Measurements from ENCODE around the gene VGLL4. TPM values are rescaled to one million over a fixed set of nuclear protein-coding genes. Genes with fewer than 3 reads are reported as not detected.

VGLL4 gene
- polyA plus RNA-seq, 1 donor (not counting 4 experiments of a cell fraction or from before 2014, with no cell fraction given), result 32.6 TPM

- dilution Hi-C loops (cut with MboI; ENCODE audit: extremely low pct_ligation_motif_present, low sequenced_read_pairs), result no loop called here
- Histone ChIP-seq H2AFZ (ENCODE audit: control insufficient read depth, low read length) (peak overlapping the region; percentile 41), H3K4me3 (ENCODE audit: control insufficient read depth in 2 of 3, extremely low read depth in 1 of 3, insufficient read depth in 2 of 3, low read depth in 1 of 3, low read length in 3 of 3) (no peak overlapping the region), H3K27me3 (ENCODE audit: control insufficient read depth, extremely low read depth, insufficient read depth, low read length) (no peaks in the 10 kb centered on the region), H3K9ac (ENCODE audit: control insufficient read depth, extremely low read depth, insufficient read depth, low read length) (no peak overlapping the region), H3K27ac (ENCODE audit: control insufficient read depth, insufficient read depth, low read length) (peak overlapping the region; percentile 72), H3K36me3 (ENCODE audit: control insufficient read depth in 2 of 2, extremely low read depth in 1 of 2, insufficient read depth in 2 of 2, low read length in 2 of 2) (no peaks in the 10 kb centered on the region), H4K20me1 (ENCODE audit: control insufficient read depth, extremely low read depth, insufficient read depth, low read length) (no peaks in the 10 kb centered on the region), H3K9me3 (ENCODE audit: control insufficient read depth, low read depth, low read length) (no peaks in the 10 kb centered on the region), H3K79me2 (ENCODE audit: control insufficient read depth, insufficient read depth, low read length) (no peaks in the 10 kb centered on the region), H3K9me1 (ENCODE audit: control insufficient read depth, extremely low read depth, insufficient read depth, low read length) (no peaks in the 10 kb centered on the region), H3K4me2 (ENCODE audit: control insufficient read depth, extremely low read depth, insufficient read depth, low read depth, low read length) (peak overlapping the region; percentile 49), H3K4me1 (ENCODE audit: control insufficient read depth, extremely low read depth, insufficient read depth, low read length) (peaks cover 21% of the 10 kb centered on the region)
- DNase-seq (ENCODE audit: low read depth, low spot score) (no peak), FAIRE-seq (no peak)
- no peak for TF ChIP-seq EZH2 (IDR thresholded peaks at IDR 0.05; ENCODE audit: low read length)
- TF ChIP-seq CTCF (optimal IDR thresholded peaks at IDR 0.05 in 1 of 3, IDR thresholded peaks at IDR 0.05 in 1 of 3, conservative IDR thresholded peaks at IDR 0.05 in 1 of 3; ENCODE audit: extremely low read depth in 1 of 3, insufficient read depth in 2 of 3, low read length in 3 of 3), result no peak
Observed at GRCh38 chr3:11523572-11524101, 120.1 kb downstream of the VGLL4 start.

GRCh38 chr3:11522953-11523571 lies 120.7 kb downstream of the VGLL4 start:
- no peak for TF ChIP-seq EZH2 (IDR thresholded peaks at IDR 0.05; ENCODE audit: low read length)
- H3K9ac ChIP-seq (ENCODE audit: control insufficient read depth, extremely low read depth, insufficient read depth, low read length), result no peak overlapping the region
- peak overlapping the region; percentile 49 for H3K4me2 ChIP-seq (ENCODE audit: control insufficient read depth, extremely low read depth, insufficient read depth, low read depth, low read length)
- H3K27ac ChIP-seq (ENCODE audit: control insufficient read depth, insufficient read depth, low read length), result peak overlapping the region; percentile 72
- FAIRE-seq (peak; percentile 59), DNase-seq (ENCODE audit: low read depth, low spot score) (no peak)
- peaks cover 21% of the 10 kb centered on the region for H3K4me1 ChIP-seq (ENCODE audit: control insufficient read depth, extremely low read depth, insufficient read depth, low read length)
- H4K20me1 ChIP-seq (ENCODE audit: control insufficient read depth, extremely low read depth, insufficient read depth, low read length), result no peaks in the 10 kb centered on the region
- dilution Hi-C loops (cut with MboI; ENCODE audit: extremely low pct_ligation_motif_present, low sequenced_read_pairs), result no loop called here
- no peaks in the 10 kb centered on the region for H3K36me3 ChIP-seq (ENCODE audit: control insufficient read depth in 2 of 2, extremely low read depth in 1 of 2, insufficient read depth in 2 of 2, low read length in 2 of 2)
- no peaks in the 10 kb centered on the region for H3K79me2 ChIP-seq (ENCODE audit: control insufficient read depth, insufficient read depth, low read length)
- H3K4me3 ChIP-seq (ENCODE audit: control insufficient read depth in 2 of 3, extremely low read depth in 1 of 3, insufficient read depth in 2 of 3, low read depth in 1 of 3, low read length in 3 of 3), result no peak overlapping the region
- no peaks in the 10 kb centered on the region for H3K27me3 ChIP-seq (ENCODE audit: control insufficient read depth, extremely low read depth, insufficient read depth, low read length)
- no peaks in the 10 kb centered on the region for H3K9me3 ChIP-seq (ENCODE audit: control insufficient read depth, low read depth, low read length)
- H2AFZ ChIP-seq (ENCODE audit: control insufficient read depth, low read length), result peak overlapping the region; percentile 41
- no peaks in the 10 kb centered on the region for H3K9me1 ChIP-seq (ENCODE audit: control insufficient read depth, extremely low read depth, insufficient read depth, low read length)

- Histone ChIP-seq H2AFZ (ENCODE audit: control insufficient read depth, low read length) (no peak overlapping the region), H3K36me3 (ENCODE audit: control insufficient read depth in 2 of 2, extremely low read depth in 1 of 2, insufficient read depth in 2 of 2, low read length in 2 of 2) (no peaks in the 10 kb centered on the region), H4K20me1 (ENCODE audit: control insufficient read depth, extremely low read depth, insufficient read depth, low read length) (no peaks in the 10 kb centered on the region), H3K9ac (ENCODE audit: control insufficient read depth, extremely low read depth, insufficient read depth, low read length) (no peak overlapping the region), H3K4me1 (ENCODE audit: control insufficient read depth, extremely low read depth, insufficient read depth, low read length) (peaks cover 21% of the 10 kb centered on the region), H3K9me3 (ENCODE audit: control insufficient read depth, low read depth, low read length) (no peaks in the 10 kb centered on the region), H3K4me3 (ENCODE audit: control insufficient read depth in 2 of 3, extremely low read depth in 1 of 3, insufficient read depth in 2 of 3, low read depth in 1 of 3, low read length in 3 of 3) (no peak overlapping the region), H3K79me2 (ENCODE audit: control insufficient read depth, insufficient read depth, low read length) (no peaks in the 10 kb centered on the region), H3K4me2 (ENCODE audit: control insufficient read depth, extremely low read depth, insufficient read depth, low read depth, low read length) (no peak overlapping the region), H3K9me1 (ENCODE audit: control insufficient read depth, extremely low read depth, insufficient read depth, low read length) (no peaks in the 10 kb centered on the region), H3K27ac (ENCODE audit: control insufficient read depth, insufficient read depth, low read length) (peak overlapping the region; percentile 44), H3K27me3 (ENCODE audit: control insufficient read depth, extremely low read depth, insufficient read depth, low read length) (no peaks in the 10 kb centered on the region)
- FAIRE-seq (no peak), DNase-seq (ENCODE audit: low read depth, low spot score) (peak; percentile 33)
- dilution Hi-C loops (cut with MboI; ENCODE audit: extremely low pct_ligation_motif_present, low sequenced_read_pairs), result no loop called here
- no peak for TF ChIP-seq CTCF (optimal IDR thresholded peaks at IDR 0.05 in 1 of 3, IDR thresholded peaks at IDR 0.05 in 1 of 3, conservative IDR thresholded peaks at IDR 0.05 in 1 of 3; ENCODE audit: extremely low read depth in 1 of 3, insufficient read depth in 2 of 3, low read length in 3 of 3)
- no peak for TF ChIP-seq EZH2 (IDR thresholded peaks at IDR 0.05; ENCODE audit: low read length)
Observed at GRCh38 chr3:11522398-11522715, 121.4 kb downstream of the VGLL4 start.

Data from keratinocyte (primary cell).